Activated T-helper 17 cell treated with anti-CD3 and anti-CD28 coated beads, Interleukin-2, amount 50 U/mL, for 72 hours (primary cell): Measurements from ENCODE around the gene RBX1. TPM values are rescaled to one million over a fixed set of nuclear protein-coding genes. Genes with fewer than 3 reads are reported as not detected.
A peak's percentile ranks its signal among the peaks of the same experiment; 100 is the strongest.
"Not testable (repeated sequence)": the region's sequence is repeated elsewhere in the genome, so short reads cannot be mapped to it uniquely, and the experiment has no call there.

Source experiments
- ATAC-seq: fragments of 150-1000 bp; cut with Tn5 transposase; replicated peaks from 2 replicates; pipeline ENCODE4 v1.10.0; 2021; ENCODE audit warnings: mild to moderate bottlenecking, moderate library complexity
- H3K27ac Mint-ChIP-seq: one replicate; pipeline ENCODE4 v1.8.0; 2022; ENCODE audit warnings: mixed read lengths
- H3K27me3 Mint-ChIP-seq: one replicate; pipeline ENCODE4 v1.8.0; 2022; ENCODE audit warnings: mixed read lengths
- H3K36me3 Mint-ChIP-seq: one replicate; pipeline ENCODE4 v1.8.0; 2022; ENCODE audit warnings: low read depth, mild to moderate bottlenecking, mixed read lengths
- H3K4me1 Mint-ChIP-seq: one replicate; pipeline ENCODE4 v1.8.0; 2022; ENCODE audit warnings: mixed read lengths
- H3K4me3 Mint-ChIP-seq: one replicate; pipeline ENCODE4 v1.8.0; 2022; ENCODE audit warnings: mild to moderate bottlenecking, mixed read lengths
- H3K9me3 Mint-ChIP-seq: one replicate; pipeline ENCODE4 v1.8.0; 2022; ENCODE audit warnings: mixed read lengths
- total RNA-seq, 2 donors: library from RNA; stranded (reverse); gene quantifications; one replicate each; pipeline ENCODE4 v1.2.3, GENCODE V29; 2022

Gene RBX1
- total RNA-seq, 2 donors from 2014 or later = 70.8 to 93.0 TPM

DNA sequence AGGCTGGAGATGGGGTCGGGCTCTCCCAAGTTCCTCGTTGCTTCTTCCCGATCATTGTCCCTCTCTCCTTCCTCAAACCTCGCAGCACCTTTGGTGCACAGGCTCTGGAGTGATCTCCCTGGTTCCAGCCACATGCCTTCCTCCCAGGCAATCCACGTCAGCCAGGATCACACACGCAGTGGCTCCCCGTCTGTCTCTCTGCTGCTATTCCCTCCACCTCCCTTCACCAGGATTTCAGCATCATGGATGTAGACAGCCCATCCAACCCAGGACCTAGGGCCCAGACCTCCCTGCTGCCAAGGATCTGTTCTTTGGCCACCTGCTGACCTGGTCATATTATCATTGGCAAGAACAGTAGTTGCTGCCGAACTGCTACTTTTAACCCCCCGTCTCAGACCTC is 40.1 kb downstream of the RBX1 start:
- ATAC-seq = no peak
- Mint-ChIP-seq H3K4me1 (peaks cover 5% of the 10 kb centered on the region), H3K27ac (no peak overlapping the region), H3K27me3 (peaks cover 23% of the 10 kb centered on the region), H3K4me3 (no peak overlapping the region), H3K9me3 (no peaks in the 10 kb centered on the region), H3K36me3 (no peaks in the 10 kb centered on the region)

DNA sequence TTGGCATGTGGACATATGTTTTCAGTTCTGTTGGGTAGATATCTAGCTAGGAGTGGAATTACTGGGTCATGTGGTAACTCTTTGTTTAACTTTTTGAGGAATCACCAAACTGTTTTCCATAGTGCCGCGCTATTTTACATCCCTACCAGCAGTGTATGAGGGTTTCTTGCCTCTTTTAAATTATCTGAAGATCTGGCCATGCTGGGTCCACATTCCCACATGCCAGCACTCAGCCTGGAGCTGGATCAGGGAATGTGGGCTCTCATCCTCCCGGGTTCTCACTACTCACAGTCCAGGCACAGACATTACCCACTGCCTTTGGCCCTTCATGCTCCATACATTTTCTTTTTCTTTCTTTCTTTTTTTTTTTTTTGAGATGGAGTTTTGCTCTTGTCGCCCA is 44.6 kb downstream of the RBX1 start:
- peaks cover 5% of the 10 kb centered on the region for H3K4me1 Mint-ChIP-seq
- ATAC-seq = no peak
- no peaks in the 10 kb centered on the region for H3K36me3 Mint-ChIP-seq
- H3K27ac Mint-ChIP-seq = no peak overlapping the region
- H3K4me3 Mint-ChIP-seq = no peak overlapping the region
- no peaks in the 10 kb centered on the region for H3K9me3 Mint-ChIP-seq
- peaks cover 16% of the 10 kb centered on the region for H3K27me3 Mint-ChIP-seq

DNA sequence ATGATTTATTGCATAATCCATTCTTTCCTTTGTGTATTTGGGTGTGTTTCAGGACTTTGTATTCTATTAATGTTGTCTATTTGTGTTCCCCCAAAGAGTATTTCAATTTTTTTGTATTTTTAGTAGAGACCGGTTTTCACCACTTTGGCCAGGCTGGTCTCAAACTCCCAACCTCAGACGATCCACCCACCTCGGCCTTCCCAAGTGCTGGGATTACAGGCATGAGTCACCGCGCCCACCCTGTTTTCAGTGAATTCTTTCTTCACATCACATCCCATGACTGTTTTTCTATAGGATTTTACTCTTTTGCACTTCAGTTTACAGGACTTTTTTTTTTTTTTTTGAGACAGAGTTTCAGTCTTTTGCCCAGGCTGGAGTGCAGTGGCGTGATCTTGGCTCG is 46.3 kb downstream of the RBX1 start:
- H3K9me3 Mint-ChIP-seq = no peaks in the 10 kb centered on the region
- H3K36me3 Mint-ChIP-seq = no peaks in the 10 kb centered on the region
- H3K4me1 Mint-ChIP-seq = no peaks in the 10 kb centered on the region
- H3K27me3 Mint-ChIP-seq = peaks cover 4% of the 10 kb centered on the region
- H3K4me3 Mint-ChIP-seq = no peak overlapping the region
- no peak overlapping the region for H3K27ac Mint-ChIP-seq
- no peak for ATAC-seq

DNA sequence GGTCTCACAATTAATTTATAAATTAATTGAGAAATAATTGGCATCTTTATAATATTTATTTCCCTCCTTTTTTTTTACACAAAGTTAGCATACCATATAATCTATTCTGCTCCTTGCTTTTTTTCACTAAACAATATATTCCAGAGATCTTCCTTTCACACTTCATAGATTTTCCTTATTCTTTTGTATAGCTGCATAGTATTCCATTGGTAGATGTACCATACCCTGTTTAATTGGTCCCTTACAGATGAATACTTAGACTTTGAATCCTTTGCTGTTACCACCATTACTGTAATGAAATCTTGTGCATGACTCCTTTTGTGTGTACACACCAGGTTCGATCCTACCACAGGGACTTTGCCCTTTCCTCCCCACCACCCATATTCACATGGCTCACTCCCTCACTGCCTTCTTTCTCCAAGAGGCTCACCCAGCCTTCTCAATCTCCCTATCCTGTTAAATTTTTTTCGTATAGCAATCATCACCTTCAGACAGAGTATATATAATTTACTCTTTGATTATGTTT is 48.9 kb downstream of the RBX1 start:
- H3K4me1 Mint-ChIP-seq = no peaks in the 10 kb centered on the region

DNA sequence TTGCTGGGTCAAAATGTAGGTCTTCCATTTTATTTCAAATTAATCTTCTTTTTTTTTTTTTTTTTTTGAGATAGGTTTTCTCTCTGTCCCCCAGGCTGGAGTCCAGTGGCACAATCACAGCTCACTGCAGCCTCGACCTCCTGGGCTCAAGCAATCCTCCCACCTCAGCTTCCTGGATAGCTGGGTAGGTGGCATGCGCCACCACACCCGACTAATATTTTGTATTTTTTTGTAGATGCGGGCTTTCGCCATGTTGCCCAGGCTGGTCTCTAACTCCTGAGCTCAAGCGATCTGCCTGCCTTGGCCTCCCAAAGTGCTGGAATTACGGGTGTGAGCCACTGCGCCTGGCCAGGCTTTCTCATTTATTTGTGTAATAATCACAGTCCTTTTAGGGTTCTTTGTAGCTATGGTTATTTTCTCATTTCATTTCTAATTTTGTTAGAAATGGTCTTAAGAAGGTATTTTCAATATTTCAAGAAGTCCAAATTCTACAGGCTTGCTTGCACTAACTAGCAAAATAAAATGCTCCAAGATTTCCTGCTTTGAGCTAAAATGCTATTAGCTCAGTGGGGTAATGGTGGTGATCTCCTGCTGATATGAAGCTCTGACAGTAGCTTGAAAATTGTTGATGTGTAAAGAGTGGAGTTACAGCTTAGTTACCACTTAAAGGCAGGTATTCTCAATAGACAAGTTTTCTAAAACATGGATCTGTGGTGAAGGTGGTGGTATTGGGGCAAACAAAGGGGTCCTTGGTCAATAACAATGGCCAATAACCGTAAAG is 50.0 kb downstream of the RBX1 start:
- H3K36me3 Mint-ChIP-seq = no peaks in the 10 kb centered on the region
- H3K27ac Mint-ChIP-seq = no peak overlapping the region
- H3K4me1 Mint-ChIP-seq = no peaks in the 10 kb centered on the region
- H3K27me3 Mint-ChIP-seq = no peaks in the 10 kb centered on the region
- no peak for ATAC-seq
- H3K9me3 Mint-ChIP-seq = no peaks in the 10 kb centered on the region
- H3K4me3 Mint-ChIP-seq = no peak overlapping the region

More for the DNA sequence above, 48.9 kb downstream of the RBX1 start:
- no peaks in the 10 kb centered on the region for H3K9me3 Mint-ChIP-seq
- ATAC-seq = no peak
- no peaks in the 10 kb centered on the region for H3K36me3 Mint-ChIP-seq
- H3K27ac Mint-ChIP-seq = no peak overlapping the region
- H3K4me3 Mint-ChIP-seq = no peak overlapping the region
- no peaks in the 10 kb centered on the region for H3K27me3 Mint-ChIP-seq

DNA sequence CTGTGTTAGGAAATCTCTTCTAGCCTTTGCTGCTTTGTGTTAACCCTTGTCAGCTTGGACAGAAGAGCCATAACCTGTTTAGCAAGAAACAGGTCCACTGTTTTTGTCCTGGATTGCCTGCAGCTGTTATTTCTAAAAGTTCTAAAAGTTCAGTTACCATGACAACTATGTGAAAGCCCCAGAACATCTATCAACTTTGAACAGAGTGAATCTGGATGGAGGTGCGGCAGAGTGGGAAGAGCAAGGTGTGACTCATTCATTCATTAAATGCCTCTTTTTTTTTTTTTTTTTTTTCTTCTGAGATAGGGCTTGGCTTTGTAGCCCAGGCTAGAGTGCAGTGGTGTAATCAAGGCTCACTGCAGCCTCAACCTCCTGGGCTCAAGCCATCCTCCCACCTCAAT is 50.5 kb downstream of the RBX1 start:
- Mint-ChIP-seq H3K4me1 (no peaks in the 10 kb centered on the region), H3K36me3 (no peaks in the 10 kb centered on the region), H3K27ac (no peak overlapping the region), H3K27me3 (no peaks in the 10 kb centered on the region), H3K4me3 (no peak overlapping the region), H3K9me3 (no peaks in the 10 kb centered on the region)
- no peak for ATAC-seq

DNA sequence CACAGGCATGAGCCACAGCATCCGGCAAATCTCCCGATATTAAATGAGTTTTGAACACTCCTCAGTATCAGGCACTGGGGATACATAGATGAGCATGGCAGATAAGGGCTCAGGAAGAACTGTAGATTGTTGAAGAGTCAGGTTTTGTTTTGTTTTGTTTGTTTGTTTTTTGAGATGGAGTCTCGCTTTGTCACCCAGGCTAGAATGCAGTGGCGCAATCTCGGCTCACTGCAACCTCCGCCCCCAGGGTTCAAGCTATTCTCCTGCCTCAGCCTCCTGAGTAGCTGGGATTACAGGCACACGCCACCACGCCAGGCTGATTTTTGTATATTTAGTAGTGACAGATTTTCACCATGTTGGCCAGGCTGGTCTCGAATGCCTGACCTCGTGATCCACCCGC is 51.2 kb downstream of the RBX1 start:
- not testable (repeated sequence) for ATAC-seq, H3K27ac Mint-ChIP-seq, H3K36me3 Mint-ChIP-seq, H3K4me3 Mint-ChIP-seq, H3K9me3 Mint-ChIP-seq, H3K4me1 Mint-ChIP-seq, H3K27me3 Mint-ChIP-seq

DNA sequence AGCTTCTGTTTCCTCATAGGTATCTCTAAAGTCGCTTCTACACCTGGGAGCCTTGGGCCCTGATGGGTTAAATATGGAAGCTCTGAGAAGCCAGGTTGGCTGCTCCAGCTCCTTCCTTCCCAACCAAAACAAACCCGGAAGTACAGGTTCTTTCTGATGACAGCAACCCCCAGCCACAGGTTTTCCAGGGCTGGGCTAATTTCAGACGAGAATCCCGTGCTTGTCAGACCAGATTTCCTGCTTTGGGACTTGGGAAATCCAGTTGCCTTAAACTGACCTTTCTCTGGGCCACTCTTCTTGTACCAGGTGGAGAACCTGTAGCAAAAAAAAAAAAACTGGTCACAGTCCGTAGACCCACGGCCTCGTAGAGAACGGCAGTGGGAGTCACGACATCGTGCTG is 51.9 kb downstream of the RBX1 start:
- Mint-ChIP-seq H3K27ac (no peak overlapping the region), H3K36me3 (no peaks in the 10 kb centered on the region), H3K4me3 (no peak overlapping the region), H3K4me1 (no peaks in the 10 kb centered on the region), H3K9me3 (no peaks in the 10 kb centered on the region), H3K27me3 (no peaks in the 10 kb centered on the region)
- ATAC-seq = no peak

DNA sequence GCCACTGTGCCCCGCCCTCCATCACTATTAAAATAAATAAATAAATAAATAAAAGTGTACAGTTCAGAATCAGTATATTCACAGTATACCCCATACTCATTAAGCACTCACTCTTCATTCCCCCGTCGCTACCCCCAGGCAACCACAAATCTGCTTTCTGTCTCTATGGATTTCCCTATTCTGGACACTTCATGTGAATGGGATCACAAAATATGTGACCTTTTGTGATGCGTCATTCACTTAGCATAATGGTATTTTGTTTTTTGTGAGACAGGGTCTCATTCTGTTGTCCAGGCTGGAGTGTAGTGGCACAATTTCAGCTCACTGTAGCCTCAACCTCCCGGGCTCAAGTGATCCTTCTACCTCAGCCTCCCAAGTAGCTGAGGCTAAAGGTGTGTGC is 52.8 kb downstream of the RBX1 start:
- Mint-ChIP-seq H3K27ac (no peak overlapping the region), H3K9me3 (no peaks in the 10 kb centered on the region), H3K4me1 (no peaks in the 10 kb centered on the region), H3K36me3 (no peaks in the 10 kb centered on the region), H3K27me3 (no peaks in the 10 kb centered on the region), H3K4me3 (no peak overlapping the region)
- no peak for ATAC-seq

DNA sequence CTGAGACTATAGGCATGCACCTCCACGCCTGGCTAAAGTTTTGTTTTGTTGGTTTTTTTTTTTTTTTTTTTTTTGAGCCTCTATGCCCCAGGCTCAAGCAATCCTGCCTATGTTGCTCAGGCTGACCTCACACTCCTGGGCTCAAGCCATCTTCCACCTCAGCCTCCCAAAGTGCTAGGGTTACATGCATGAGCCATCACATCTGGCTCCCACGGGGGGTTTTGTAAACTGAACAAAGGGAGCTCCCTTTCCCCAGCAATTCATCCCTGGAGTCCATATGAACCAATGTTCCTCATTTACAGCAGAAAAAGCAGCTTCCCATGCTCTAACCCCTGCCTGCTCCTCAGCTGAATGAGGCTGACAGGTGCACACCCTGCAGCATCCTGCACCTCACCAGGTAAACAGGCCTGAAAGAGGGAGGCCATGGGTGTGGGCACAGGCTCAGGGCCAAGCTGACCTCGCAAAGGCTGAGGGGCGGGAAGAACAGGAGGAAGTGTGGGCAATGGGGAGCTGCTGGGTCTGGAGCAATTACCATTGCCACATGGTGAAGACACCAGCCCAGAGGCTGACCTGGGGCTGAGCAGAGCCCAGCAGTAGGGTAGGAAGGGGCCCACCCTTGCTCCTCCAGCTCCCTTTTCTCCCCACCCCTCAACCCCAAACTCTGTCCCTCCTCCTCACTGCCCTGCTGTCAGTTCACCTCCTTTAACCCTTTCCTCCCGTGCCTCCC is 58.2 kb downstream of the RBX1 start:
- H3K4me1 Mint-ChIP-seq = no peaks in the 10 kb centered on the region
- H3K9me3 Mint-ChIP-seq = no peaks in the 10 kb centered on the region
- no peak overlapping the region for H3K4me3 Mint-ChIP-seq
- ATAC-seq = no peak
- no peak overlapping the region for H3K27ac Mint-ChIP-seq
- no peaks in the 10 kb centered on the region for H3K36me3 Mint-ChIP-seq
- no peaks in the 10 kb centered on the region for H3K27me3 Mint-ChIP-seq

DNA sequence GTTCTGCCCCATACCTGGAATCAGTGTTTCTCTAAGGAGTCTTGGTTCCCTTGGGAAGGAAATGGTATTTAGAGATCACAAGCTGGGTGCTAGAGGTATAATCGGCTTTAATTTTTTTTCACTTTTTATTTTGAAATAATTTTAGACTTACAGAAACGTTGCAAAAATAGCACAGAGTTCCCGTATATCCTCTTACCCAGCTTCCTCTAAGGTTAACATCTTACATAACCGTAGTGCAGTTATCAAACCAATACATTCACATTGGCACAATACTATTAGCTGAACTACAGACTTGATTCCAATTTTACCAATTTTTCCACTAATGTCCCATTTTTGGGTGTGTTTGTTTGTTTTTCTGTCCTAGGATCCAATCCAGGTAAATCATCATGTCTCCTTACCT is 63.8 kb downstream of the RBX1 start:
- ATAC-seq = no peak
- no peak overlapping the region for H3K27ac Mint-ChIP-seq
- no peak overlapping the region for H3K4me3 Mint-ChIP-seq
- peaks cover 5% of the 10 kb centered on the region for H3K4me1 Mint-ChIP-seq
- no peaks in the 10 kb centered on the region for H3K27me3 Mint-ChIP-seq
- no peaks in the 10 kb centered on the region for H3K9me3 Mint-ChIP-seq
- H3K36me3 Mint-ChIP-seq = no peaks in the 10 kb centered on the region

DNA sequence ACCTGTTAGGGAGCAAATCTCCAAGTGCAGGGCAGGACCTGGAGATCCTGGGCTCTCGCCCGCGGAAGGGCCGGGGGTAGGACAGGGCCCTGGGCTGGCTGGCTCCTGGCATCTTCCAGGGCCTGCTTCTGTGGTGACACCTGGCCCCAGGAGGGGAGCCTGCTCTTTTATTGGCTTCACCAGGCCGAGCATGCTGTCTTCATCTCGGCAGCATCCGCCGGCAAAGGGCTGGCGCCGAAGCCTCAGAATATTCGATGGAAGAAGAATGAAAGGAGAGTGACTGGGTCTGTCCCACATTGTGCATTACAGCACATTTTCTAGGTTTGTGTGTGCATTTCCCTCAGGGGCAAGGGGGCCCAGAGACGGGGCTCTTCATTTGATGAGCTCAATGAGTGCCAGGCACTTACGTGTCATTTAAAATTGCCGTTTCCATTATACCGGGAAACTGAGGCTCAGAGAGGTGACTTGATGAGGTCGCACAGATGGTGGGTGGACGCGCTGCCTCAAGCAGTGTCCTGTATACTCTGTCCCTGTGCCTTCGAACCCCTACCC is 70.0 kb downstream of the RBX1 start:
- H3K4me1 Mint-ChIP-seq = peaks cover 11% of the 10 kb centered on the region
- peak overlapping the region; percentile 95 for H3K27ac Mint-ChIP-seq
- H3K9me3 Mint-ChIP-seq = no peaks in the 10 kb centered on the region
- H3K4me3 Mint-ChIP-seq = peak overlapping the region; percentile 86
- peak; percentile 1 for ATAC-seq
- H3K27me3 Mint-ChIP-seq = no peaks in the 10 kb centered on the region
- no peaks in the 10 kb centered on the region for H3K36me3 Mint-ChIP-seq

DNA sequence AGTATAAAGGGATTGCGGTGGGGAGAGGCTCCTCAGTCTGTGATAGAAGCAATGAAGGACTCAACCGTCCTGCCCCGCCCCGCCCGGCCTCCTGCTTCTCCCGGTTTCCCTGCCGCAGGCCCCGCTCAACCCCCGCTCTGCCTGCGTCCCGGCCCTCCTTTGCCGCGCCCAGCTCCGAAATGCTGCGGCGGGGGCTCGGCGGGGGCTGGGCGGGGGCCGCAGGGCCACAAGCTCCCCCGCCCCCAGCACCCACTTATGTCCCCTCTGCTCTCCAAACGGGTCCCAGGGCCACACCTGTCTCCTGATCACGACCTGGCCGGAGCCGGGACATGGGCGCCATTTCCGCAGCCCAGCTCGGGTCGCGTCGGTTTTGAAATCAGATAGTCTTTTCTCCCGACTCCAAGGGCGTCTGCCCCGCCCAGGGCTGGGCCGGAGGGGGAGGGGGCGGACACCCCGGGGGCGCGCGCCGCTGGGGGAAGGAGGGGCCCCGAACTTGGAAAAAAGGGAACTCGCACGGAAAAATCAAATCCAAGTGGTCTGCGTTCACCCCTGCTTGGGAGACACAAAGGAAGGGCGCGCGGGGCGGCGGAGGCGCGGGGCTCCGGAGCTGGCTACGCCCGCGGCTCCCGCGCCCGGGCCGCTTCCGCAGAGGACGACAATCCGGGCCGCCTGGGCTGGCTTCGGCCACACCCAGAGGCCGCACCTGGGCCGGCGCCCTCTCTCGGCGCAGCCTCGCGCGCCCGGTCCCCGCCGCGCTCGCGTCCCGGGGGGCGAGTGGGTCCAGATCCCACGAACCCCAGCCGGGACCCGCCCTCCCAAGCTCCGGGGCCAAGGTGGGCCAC is 70.7 kb downstream of the RBX1 start:
- H3K4me3 Mint-ChIP-seq = peak overlapping the region; percentile 86
- no peaks in the 10 kb centered on the region for H3K27me3 Mint-ChIP-seq
- H3K9me3 Mint-ChIP-seq = no peaks in the 10 kb centered on the region
- peak; percentile 80 for ATAC-seq
- no peaks in the 10 kb centered on the region for H3K36me3 Mint-ChIP-seq
- peak overlapping the region; percentile 95 for H3K27ac Mint-ChIP-seq
- H3K4me1 Mint-ChIP-seq = peaks cover 11% of the 10 kb centered on the region
